Stimulated activated CD4-positive, alpha-beta T cell treated with anti-CD3 and anti-CD28 coated beads, Interleukin-1b, Interleukin-23, amount 100 ng/mL, for 24 hours (primary cell): Measurements from ENCODE around the gene CIROP.

Experiments used
- DNase-seq, 4 experiments: peaks; one replicate each; pipeline ENCODE4 v3.0.0-alpha.2; 2020; ENCODE audit warnings: low read depth in 4 of 4, low spot score in 1 of 4

Gene CIROP

GRCh38 chr14:23130871-23131270, 26.1 kb upstream of the CIROP start:
- no peak for DNase-seq

- DNase-seq = no peak
Measured at GRCh38 chr14:23129759-23130316, 25.0 kb upstream of the CIROP start.

GRCh38 chr14:23128969-23129758, 24.4 kb upstream of the CIROP start:
- DNase-seq = no peak

- no peak for DNase-seq
Measured at GRCh38 chr14:23127861-23128260, 23.1 kb upstream of the CIROP start.

GRCh38 chr14:23126548-23127278, 21.9 kb upstream of the CIROP start:
- DNase-seq = no peak

GRCh38 chr14:23125933-23126524, 21.2 kb upstream of the CIROP start:
- no peak for DNase-seq

GRCh38 chr14:23125011-23125410, 20.2 kb upstream of the CIROP start:
- DNase-seq = no peak

- DNase-seq = no peak
Measured at GRCh38 chr14:23124337-23124954, 19.7 kb upstream of the CIROP start.

- no peak for DNase-seq
Measured at GRCh38 chr14:23123419-23123818, 18.6 kb upstream of the CIROP start.

GRCh38 chr14:23122086-23122485, 17.3 kb upstream of the CIROP start:
- no peak for DNase-seq

GRCh38 chr14:23121361-23121771, 16.6 kb upstream of the CIROP start:
- DNase-seq = no peak

GRCh38 chr14:23120541-23121251, 15.9 kb upstream of the CIROP start:
- DNase-seq = peak; percentile 49 to 72 (median 58)

GRCh38 chr14:23119363-23120327, 14.9 kb upstream of the CIROP start:
- no peak for DNase-seq

GRCh38 chr14:23118506-23119362, 13.9 kb upstream of the CIROP start, which contains the start of gene CEBPE:
Gene CEBPE, minus strand, starts transcription at chr14:23119255. Its CDS starts 164 bp downstream, at chr14:23119091.
- no peak for DNase-seq

- DNase-seq = no peak
Measured at GRCh38 chr14:23117371-23118020, 12.7 kb upstream of the CIROP start.

GRCh38 chr14:23115918-23116317, 11.1 kb upstream of the CIROP start:
- DNase-seq = no peak

GRCh38 chr14:23115039-23115731, 10.4 kb upstream of the CIROP start:
- DNase-seq = no peak
